Measurements from ENCODE around the gene SIRPB2. TPM values are rescaled to one million over a fixed set of nuclear protein-coding genes. Genes with fewer than 3 reads are reported as not detected.

The SIRPB2 gene
- total and polyA plus RNA-seq, 2 donors (not counting 3 experiments of a cell fraction or from before 2014, with no cell fraction given): 9.5 to 19.7 TPM

DNA sequence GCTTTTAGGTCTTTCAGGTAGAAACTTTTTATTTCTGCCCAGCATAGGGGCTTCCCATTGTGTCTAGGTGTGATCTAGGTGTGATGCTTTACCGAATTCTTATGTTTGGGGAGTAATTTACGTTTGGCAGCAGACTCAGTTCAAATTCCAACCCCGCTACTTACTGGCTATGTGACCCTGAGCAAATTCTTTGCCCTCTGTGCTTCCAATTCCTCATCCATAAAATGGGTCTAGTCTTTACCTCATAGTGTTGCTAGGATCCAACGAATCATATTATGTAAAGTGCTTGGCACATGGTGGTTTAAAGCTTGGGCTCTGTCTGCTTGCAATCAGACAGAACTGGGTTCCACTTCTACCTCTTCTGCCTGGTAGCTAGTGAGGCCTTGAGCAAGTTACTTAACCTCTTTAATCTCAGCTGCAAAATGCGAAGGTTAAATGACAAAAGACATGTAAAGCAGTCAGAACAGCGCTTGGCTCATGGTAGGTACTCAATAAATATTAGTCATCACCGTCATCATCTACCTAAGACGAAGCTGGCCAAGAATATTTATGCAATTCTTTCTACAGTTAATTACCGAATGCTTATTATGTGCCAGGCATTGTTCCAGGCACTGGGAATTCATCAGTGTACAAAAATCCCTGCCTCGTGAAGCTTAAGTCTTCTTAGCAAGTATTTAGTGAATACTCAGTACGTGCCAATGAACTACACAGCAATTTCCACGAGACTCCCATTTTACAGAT, 25.6 kb downstream of the SIRPB2 start:
- Histone ChIP-seq H3K4me2 (ENCODE audit: insufficient read depth, low read length) (peak overlapping the region; percentile 91), H3K9me3 (replicated peaks; ENCODE audit: control insufficient read depth, insufficient read depth, low read length) (no peaks in the 10 kb centered on the region), H2AFZ (ENCODE audit: low read depth, low read length) (no peak overlapping the region), H3K79me2 (ENCODE audit: control insufficient read depth, insufficient read depth, low read length) (peaks cover 52% of the 10 kb centered on the region), H3K4me3 (replicated peaks in 1 of 3; ENCODE audit: insufficient read depth in 1 of 3, low read depth in 1 of 3, low read length in 3 of 3) (peak overlapping the region; percentile 51 to 95 (median 75)), H3K27ac (ENCODE audit: insufficient read depth, low read depth, low read length) (peak overlapping the region; percentile 78), H3K9ac (replicated peaks; ENCODE audit: extremely low read depth, insufficient read depth, low read length) (peak overlapping the region; percentile 97), H4K20me1 (replicated peaks; ENCODE audit: control insufficient read depth, extremely low read depth, insufficient read depth, low read length) (peaks cover 4% of the 10 kb centered on the region), H3K4me1 (ENCODE audit: control insufficient read depth, extremely low read depth, insufficient read depth, low read length) (peaks cover 32% of the 10 kb centered on the region), H3K27me3 (ENCODE audit: control insufficient read depth in 2 of 2, insufficient read depth in 2 of 2, low read length in 2 of 2) (no peaks in the 10 kb centered on the region), H3K36me3 (ENCODE audit: control insufficient read depth in 2 of 2, extremely low read depth in 1 of 2, insufficient read depth in 2 of 2, low read length in 2 of 2) (peaks cover 4 to 9% of the 10 kb centered on the region in 2 experiments), H3K9me1 (replicated peaks; ENCODE audit: control insufficient read depth, extremely low read depth, insufficient read depth, low read length) (no peaks in the 10 kb centered on the region)
- intact Hi-C loops (cut with micrococcal nuclease): loop anchor here (1.0 to 2.0 kb wide), 5 partner anchors 31 to 311 kb away; partner anchors contain the start of gene FKBP1A
- dilution Hi-C loops (cut with MboI; ENCODE audit: extremely low pct_ligation_motif_present, low sequenced_read_pairs): no loop called here
- FAIRE-seq (peak; percentile 42), DNase-seq (ENCODE audit: low read depth, low spot score) (no peak)
- POLR2A ChIA-PET: no interaction called here
- TF ChIP-seq CTCF (IDR thresholded peaks at IDR 0.05; ENCODE audit: extremely low read depth in 1 of 2, insufficient read depth in 1 of 2, low read depth in 1 of 2, low read length in 2 of 2): no peak
- TF ChIP-seq JUN (IDR thresholded peaks at IDR 0.05; ENCODE audit: borderline replicate concordance, insufficient read depth, insufficient read length, low read depth): no peak
- no peak for TF ChIP-seq FOS (IDR thresholded peaks at IDR 0.05; ENCODE audit: borderline replicate concordance, insufficient read depth, low read length)
- TF ChIP-seq MAX (IDR thresholded peaks at IDR 0.05; ENCODE audit: insufficient read depth, insufficient read length): no peak
- no peak for TF ChIP-seq MYC (IDR thresholded peaks at IDR 0.05; ENCODE audit: low read depth, low read length)
- TF ChIP-seq POLR2A (IDR thresholded peaks at IDR 0.05; ENCODE audit: low read depth, low read length): no peak
- TF ChIP-seq EZH2 (IDR thresholded peaks at IDR 0.05; ENCODE audit: borderline replicate concordance, low read depth, low read length, severe bottlenecking): no peak
- no peak for TF ChIP-seq POLR2AphosphoS5 (IDR thresholded peaks at IDR 0.05; ENCODE audit: insufficient read depth, low read depth, low read length)
- no peak for TF ChIP-seq GATA2 (IDR thresholded peaks at IDR 0.05; ENCODE audit: insufficient read depth, insufficient read length, low read depth, low read length)
- CTCF ChIA-PET: interaction anchor here (1.1 to 14.3 kb wide), 19 partner anchors 8 to 337 kb away, joined by 3 to 229 read pairs (median 5); partner anchors contain the start of gene SIRPB2
- TSS peak; percentile 37 for BruUV-seq (replicated peaks)

Data from endothelial cell of umbilical vein (primary cell).